Astrocyte (in vitro differentiated cells and primary cell): ENCODE measurements around the gene KIF21A. TPM values are rescaled to one million over a fixed set of nuclear protein-coding genes. Genes with fewer than 3 reads are reported as not detected.

Source experiments
- DNase-seq: peaks from one replicate; pipeline ENCODE4 v3.0.0-alpha.2; 2010; ENCODE audit warnings: low read depth
- FAIRE-seq: peaks from 2 replicates; lab custom pipeline; 2011; peaks lifted over from hg19 to GRCh38; lab: Jason Lieb, UNC
- H2AFZ ChIP-seq: 2 replicates; pipeline ENCODE4 v1.6.0; 2012; ENCODE audit warnings: low read depth, low read length, inconsistent platforms
- H3K27ac ChIP-seq: 2 replicates; pipeline ENCODE4 v1.5.1; 2011; ENCODE audit warnings: low read depth, low read length, inconsistent platforms
- H3K27me3 ChIP-seq: 2 replicates; pipeline ENCODE4 v1.6.0; 2011; ENCODE audit warnings: low read length, inconsistent platforms; ENCODE audit not compliant: insufficient read depth
- H3K36me3 ChIP-seq: 2 replicates; pipeline ENCODE4 v1.5.1; 2011; ENCODE audit warnings: low read length, inconsistent platforms; ENCODE audit not compliant: insufficient read depth
- H3K4me1 ChIP-seq: 2 replicates; pipeline ENCODE4 v1.5.1; 2011; ENCODE audit warnings: low read length, inconsistent platforms; ENCODE audit not compliant: insufficient read depth
- H3K4me2 ChIP-seq: 2 replicates; pipeline ENCODE4 v1.6.0; 2012; ENCODE audit warnings: low read length, inconsistent platforms
- H3K4me3 ChIP-seq: 2 replicates; pipeline ENCODE4 v1.5.1; 2011; ENCODE audit warnings: low read depth, mild to moderate bottlenecking, low read length, inconsistent platforms; ENCODE audit not compliant: insufficient read depth
- H3K79me2 ChIP-seq: 2 replicates; pipeline ENCODE4 v1.6.0; 2012; ENCODE audit warnings: mild to moderate bottlenecking, low read length, inconsistent platforms; ENCODE audit not compliant: insufficient read depth
- H3K9ac ChIP-seq: 2 replicates; pipeline ENCODE4 v1.6.0; 2012; ENCODE audit warnings: mild to moderate bottlenecking, low read length, inconsistent platforms
- H3K9me3 ChIP-seq: 2 replicates; pipeline ENCODE4 v1.5.1; 2012; ENCODE audit warnings: low read depth, mild to moderate bottlenecking, low read length, inconsistent platforms; ENCODE audit not compliant: insufficient read depth
- H4K20me1 ChIP-seq: 2 replicates; pipeline ENCODE4 v1.6.0; 2012; ENCODE audit warnings: low read length, inconsistent platforms; ENCODE audit not compliant: insufficient read depth
- H3K27ac Mint-ChIP-seq: one replicate; pipeline ENCODE4 v1.8.0; 2021; ENCODE audit warnings: mild to moderate bottlenecking, mixed read lengths; ENCODE audit not compliant: unreplicated experiment
- H3K27me3 Mint-ChIP-seq: one replicate; pipeline ENCODE4 v1.8.0; 2021; ENCODE audit warnings: low read depth, mixed read lengths; ENCODE audit not compliant: unreplicated experiment
- H3K36me3 Mint-ChIP-seq: one replicate; pipeline ENCODE4 v1.8.0; 2021; ENCODE audit warnings: low read depth, mixed read lengths; ENCODE audit not compliant: unreplicated experiment
- H3K4me1 Mint-ChIP-seq: one replicate; pipeline ENCODE4 v1.8.0; 2021; ENCODE audit warnings: low read depth, mixed read lengths; ENCODE audit not compliant: unreplicated experiment
- H3K4me3 Mint-ChIP-seq: one replicate; pipeline ENCODE4 v1.8.0; 2021; ENCODE audit warnings: mild to moderate bottlenecking, moderate library complexity, mixed read lengths; ENCODE audit not compliant: unreplicated experiment
- H3K9me3 Mint-ChIP-seq: one replicate; pipeline ENCODE4 v1.8.0; 2021; ENCODE audit warnings: mild to moderate bottlenecking, mixed read lengths; ENCODE audit not compliant: unreplicated experiment
- EZH2 ChIP-seq: IDR thresholded peaks from 2 replicates; pipeline ENCODE4 v1.6.1; 2012; ENCODE audit warnings: mild to moderate bottlenecking, low read length, inconsistent platforms; ENCODE audit not compliant: insufficient read depth
- total RNA-seq: library from RNA; stranded (reverse); gene quantifications from 2 replicates; pipeline ENCODE4 v1.2.1, GENCODE V29; 2021
- TF ChIP-seq, protein P1 (sequence below): IDR thresholded peaks from 2 replicates; pipeline ENCODE4 v1.5.1; 2011; ENCODE audit warnings: low read depth, mild to moderate bottlenecking, inconsistent platforms, low read length, moderate library complexity; ENCODE audit not compliant: insufficient read depth

KIF21A gene
- total RNA-seq, 1 donor from 2014 or later, result 26.3 TPM

GRCh38 chr12:39413836-39414771, 28.8 kb downstream of the KIF21A start:
- Histone ChIP-seq H3K36me3 (peaks cover 3% of the 10 kb centered on the region), H3K27me3 (no peaks in the 10 kb centered on the region), H3K79me2 (no peaks in the 10 kb centered on the region), H3K9ac (no peak overlapping the region), H3K4me1 (no peaks in the 10 kb centered on the region), H3K4me3 (no peak overlapping the region), H3K27ac (no peak overlapping the region), H4K20me1 (no peaks in the 10 kb centered on the region), H3K4me2 (no peak overlapping the region), H2AFZ (no peak overlapping the region), H3K9me3 (no peaks in the 10 kb centered on the region)
- no peaks in the 10 kb centered on the region for H3K36me3 Mint-ChIP-seq
- H3K4me3 Mint-ChIP-seq, result no peak overlapping the region
- DNase-seq (no peak), FAIRE-seq (no peak)
- no peak overlapping the region for H3K27ac Mint-ChIP-seq
- H3K9me3 Mint-ChIP-seq, result no peaks in the 10 kb centered on the region
- peaks cover 6% of the 10 kb centered on the region for H3K4me1 Mint-ChIP-seq
- no peak for TF ChIP-seq EZH2
- TF ChIP-seq, protein P1, sequence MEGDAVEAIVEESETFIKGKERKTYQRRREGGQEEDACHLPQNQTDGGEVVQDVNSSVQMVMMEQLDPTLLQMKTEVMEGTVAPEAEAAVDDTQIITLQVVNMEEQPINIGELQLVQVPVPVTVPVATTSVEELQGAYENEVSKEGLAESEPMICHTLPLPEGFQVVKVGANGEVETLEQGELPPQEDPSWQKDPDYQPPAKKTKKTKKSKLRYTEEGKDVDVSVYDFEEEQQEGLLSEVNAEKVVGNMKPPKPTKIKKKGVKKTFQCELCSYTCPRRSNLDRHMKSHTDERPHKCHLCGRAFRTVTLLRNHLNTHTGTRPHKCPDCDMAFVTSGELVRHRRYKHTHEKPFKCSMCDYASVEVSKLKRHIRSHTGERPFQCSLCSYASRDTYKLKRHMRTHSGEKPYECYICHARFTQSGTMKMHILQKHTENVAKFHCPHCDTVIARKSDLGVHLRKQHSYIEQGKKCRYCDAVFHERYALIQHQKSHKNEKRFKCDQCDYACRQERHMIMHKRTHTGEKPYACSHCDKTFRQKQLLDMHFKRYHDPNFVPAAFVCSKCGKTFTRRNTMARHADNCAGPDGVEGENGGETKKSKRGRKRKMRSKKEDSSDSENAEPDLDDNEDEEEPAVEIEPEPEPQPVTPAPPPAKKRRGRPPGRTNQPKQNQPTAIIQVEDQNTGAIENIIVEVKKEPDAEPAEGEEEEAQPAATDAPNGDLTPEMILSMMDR, result no peak
- no peaks in the 10 kb centered on the region for H3K27me3 Mint-ChIP-seq

- no peak overlapping the region for H3K4me3 ChIP-seq
- Mint-ChIP-seq H3K27me3 (no peaks in the 10 kb centered on the region), H3K9me3 (no peaks in the 10 kb centered on the region), H3K4me1 (peaks cover 8% of the 10 kb centered on the region), H3K27ac (no peak overlapping the region), H3K4me3 (no peak overlapping the region), H3K36me3 (no peaks in the 10 kb centered on the region)
- no peaks in the 10 kb centered on the region for H3K4me1 ChIP-seq
- H3K79me2 ChIP-seq, result no peaks in the 10 kb centered on the region
- DNase-seq (no peak), FAIRE-seq (no peak)
- no peak overlapping the region for H3K9ac ChIP-seq
- H2AFZ ChIP-seq, result no peak overlapping the region
- H3K36me3 ChIP-seq, result peaks cover 3% of the 10 kb centered on the region
- no peaks in the 10 kb centered on the region for H3K9me3 ChIP-seq
- TF ChIP-seq, protein P1, result no peak
- TF ChIP-seq EZH2, result no peak
- no peak overlapping the region for H3K4me2 ChIP-seq
- no peak overlapping the region for H3K27ac ChIP-seq
- no peaks in the 10 kb centered on the region for H3K27me3 ChIP-seq
- H4K20me1 ChIP-seq, result no peaks in the 10 kb centered on the region
Measured at GRCh38 chr12:39412210-39412609, 30.7 kb downstream of the KIF21A start.

DNA sequence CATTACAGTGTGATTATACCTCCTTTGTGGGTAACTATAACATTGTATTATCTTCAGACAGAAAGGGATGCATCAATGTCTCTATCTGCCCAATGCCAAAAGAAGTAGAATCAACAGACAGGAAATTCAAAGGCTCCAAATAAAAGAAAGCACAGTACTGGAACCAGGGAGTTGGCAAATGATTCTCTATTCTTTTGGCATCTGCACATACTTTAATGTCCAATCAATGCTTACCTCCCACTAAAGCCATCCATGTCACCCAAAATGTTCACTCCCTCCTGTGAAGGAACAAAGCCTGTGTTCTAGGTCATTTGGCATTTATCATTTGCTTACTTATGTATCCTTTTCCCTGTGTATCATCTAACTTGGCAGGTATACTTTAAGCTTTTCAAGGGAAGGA, 36.7 kb downstream of the KIF21A start:
- no peaks in the 10 kb centered on the region for H3K36me3 ChIP-seq
- H3K4me3 Mint-ChIP-seq, result no peak overlapping the region
- FAIRE-seq, result no peak
- H3K9me3 ChIP-seq, result no peaks in the 10 kb centered on the region
- no peaks in the 10 kb centered on the region for H4K20me1 ChIP-seq
- H3K36me3 Mint-ChIP-seq, result no peaks in the 10 kb centered on the region
- H3K79me2 ChIP-seq, result no peaks in the 10 kb centered on the region
- no peaks in the 10 kb centered on the region for H3K27me3 Mint-ChIP-seq
- H3K27me3 ChIP-seq, result no peaks in the 10 kb centered on the region
- H3K4me3 ChIP-seq, result no peak overlapping the region
- no peaks in the 10 kb centered on the region for H3K9me3 Mint-ChIP-seq
- H3K4me2 ChIP-seq, result no peak overlapping the region
- DNase-seq, result no peak
- no peaks in the 10 kb centered on the region for H3K4me1 ChIP-seq
- no peak overlapping the region for H3K9ac ChIP-seq
- no peak for TF ChIP-seq EZH2
- TF ChIP-seq, protein P1, result no peak
- H2AFZ ChIP-seq, result no peak overlapping the region
- H3K27ac Mint-ChIP-seq, result no peak overlapping the region
- H3K4me1 Mint-ChIP-seq, result peaks cover 17% of the 10 kb centered on the region
- H3K27ac ChIP-seq, result no peak overlapping the region
